Lower lobe of right lung (tissue), 2 donors: ENCODE data around the gene PSMC3. TPM values are rescaled to one million over a fixed set of nuclear protein-coding genes. Genes with fewer than 3 reads are reported as not detected.

ENCODE experiments used
- ATAC-seq, 2 donors: fragments of 200-7000 bp; cut with Tn5 transposase; one replicate each; pipeline ENCODE4 v1.9.1; 2020 to 2022; ENCODE audit warnings: mild to moderate bottlenecking in 2 of 2, moderate library complexity in 2 of 2
- DNase-seq: peaks from one replicate; pipeline ENCODE4 v3.0.0-alpha.2; 2020
- H3K27ac ChIP-seq: fragments of 200-600 bp; one replicate; pipeline ENCODE4 v1.8.0; 2022
- H3K27me3 ChIP-seq: fragments of 200-600 bp; one replicate; pipeline ENCODE4 v1.8.0; 2022; ENCODE audit warnings: low read depth
- H3K36me3 ChIP-seq: fragments of 200-600 bp; one replicate; pipeline ENCODE4 v1.8.0; 2022; ENCODE audit warnings: mild to moderate bottlenecking
- H3K4me1 ChIP-seq: fragments of 200-600 bp; one replicate; pipeline ENCODE4 v1.8.0; 2022
- H3K4me3 ChIP-seq: fragments of 200-600 bp; one replicate; pipeline ENCODE4 v1.8.0; 2022; ENCODE audit warnings: mild to moderate bottlenecking
- H3K9me3 ChIP-seq: fragments of 200-600 bp; one replicate; pipeline ENCODE4 v1.8.0; 2022
- intact Hi-C: fragments of 100-400 bp; cut with DNase I; formaldehyde crosslinking; loops from one replicate; pipeline ENCODE4 v1.11.0; 2022
- total RNA-seq: library from RNA; stranded (reverse); fragmentation: NEBNext Ultra II Directional; extraction: Animal tissue kit (Norgen Biotek cat#: 25700); gene quantifications from one replicate; pipeline ENCODE4 v1.2.1, GENCODE V29; 2021
- TF ChIP-seq, protein P1 (sequence below): fragments of 200-600 bp; IDR thresholded peaks from one replicate; pipeline ENCODE4 v1.8.0; 2022; ENCODE audit warnings: antibody characterized with exemption, mild to moderate bottlenecking
- donor health status: DM: no; HTN: yes; CAD: no; lungs with severe emphysema.

Gene PSMC3
- total RNA-seq, 1 donor from 2014 or later, result 77.1 TPM

DNA sequence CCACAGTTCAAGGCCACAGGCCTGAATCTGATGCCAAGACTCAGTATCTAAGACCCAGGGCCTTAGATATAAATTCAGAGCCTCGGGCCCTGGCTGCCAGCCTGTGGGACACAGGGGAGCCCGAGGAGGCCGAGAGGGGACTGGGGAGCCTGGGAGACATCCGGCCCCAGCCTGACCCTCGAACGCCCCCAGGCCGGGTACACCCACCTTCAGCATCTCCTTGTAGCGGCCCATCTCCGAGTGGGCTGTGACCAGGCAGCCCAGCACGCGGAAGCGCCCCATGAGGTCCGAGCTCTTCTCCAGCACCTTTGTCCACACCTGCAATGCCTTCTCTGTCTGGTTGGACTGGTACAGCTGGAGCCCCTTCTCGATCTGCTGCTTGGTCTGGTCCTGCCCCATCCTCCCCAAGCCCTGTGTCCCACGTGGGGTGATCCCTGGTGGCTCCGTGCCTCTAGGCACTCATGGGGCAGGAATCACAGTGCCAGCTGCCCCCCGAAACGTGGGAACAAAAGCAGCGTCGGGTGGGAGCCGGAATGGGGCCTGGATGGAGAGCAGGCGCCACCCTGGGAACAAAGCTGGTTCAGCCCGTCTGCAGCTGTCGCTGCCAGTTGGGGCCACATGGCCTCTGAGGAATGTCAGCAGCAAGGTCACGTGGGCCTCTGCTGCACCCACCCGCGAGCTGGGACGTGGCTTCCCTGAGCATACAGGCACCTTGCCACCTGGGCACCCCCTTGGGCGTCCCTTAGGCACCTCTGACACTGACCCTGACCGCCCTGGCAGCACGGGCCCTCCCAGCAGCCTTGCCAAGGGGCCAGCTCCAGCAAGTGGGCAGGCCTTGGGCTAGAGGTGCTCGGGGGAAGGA, 22.6 kb upstream of the PSMC3 start, which contains the start of gene RAPSN:
Gene RAPSN (minus strand): TSS at position 571 of the 862 bp plus-strand sequence. CDS start 172 bp downstream, at position 399.
- no peaks in the 10 kb centered on the region for H3K27me3 ChIP-seq
- DNase-seq, result no peak
- intact Hi-C loops, result no loop called here
- H3K9me3 ChIP-seq, result no peaks in the 10 kb centered on the region
- TF ChIP-seq, protein P1, sequence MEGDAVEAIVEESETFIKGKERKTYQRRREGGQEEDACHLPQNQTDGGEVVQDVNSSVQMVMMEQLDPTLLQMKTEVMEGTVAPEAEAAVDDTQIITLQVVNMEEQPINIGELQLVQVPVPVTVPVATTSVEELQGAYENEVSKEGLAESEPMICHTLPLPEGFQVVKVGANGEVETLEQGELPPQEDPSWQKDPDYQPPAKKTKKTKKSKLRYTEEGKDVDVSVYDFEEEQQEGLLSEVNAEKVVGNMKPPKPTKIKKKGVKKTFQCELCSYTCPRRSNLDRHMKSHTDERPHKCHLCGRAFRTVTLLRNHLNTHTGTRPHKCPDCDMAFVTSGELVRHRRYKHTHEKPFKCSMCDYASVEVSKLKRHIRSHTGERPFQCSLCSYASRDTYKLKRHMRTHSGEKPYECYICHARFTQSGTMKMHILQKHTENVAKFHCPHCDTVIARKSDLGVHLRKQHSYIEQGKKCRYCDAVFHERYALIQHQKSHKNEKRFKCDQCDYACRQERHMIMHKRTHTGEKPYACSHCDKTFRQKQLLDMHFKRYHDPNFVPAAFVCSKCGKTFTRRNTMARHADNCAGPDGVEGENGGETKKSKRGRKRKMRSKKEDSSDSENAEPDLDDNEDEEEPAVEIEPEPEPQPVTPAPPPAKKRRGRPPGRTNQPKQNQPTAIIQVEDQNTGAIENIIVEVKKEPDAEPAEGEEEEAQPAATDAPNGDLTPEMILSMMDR, result no peak
- no peak within 1 kb of the TSS for H3K27ac ChIP-seq
- no peak within 1 kb of the TSS for H3K4me3 ChIP-seq
- peak; percentile 13 to 24 for ATAC-seq
- no peaks in the 10 kb centered on the region for H3K36me3 ChIP-seq
- no peaks in the 10 kb centered on the region for H3K4me1 ChIP-seq

DNA sequence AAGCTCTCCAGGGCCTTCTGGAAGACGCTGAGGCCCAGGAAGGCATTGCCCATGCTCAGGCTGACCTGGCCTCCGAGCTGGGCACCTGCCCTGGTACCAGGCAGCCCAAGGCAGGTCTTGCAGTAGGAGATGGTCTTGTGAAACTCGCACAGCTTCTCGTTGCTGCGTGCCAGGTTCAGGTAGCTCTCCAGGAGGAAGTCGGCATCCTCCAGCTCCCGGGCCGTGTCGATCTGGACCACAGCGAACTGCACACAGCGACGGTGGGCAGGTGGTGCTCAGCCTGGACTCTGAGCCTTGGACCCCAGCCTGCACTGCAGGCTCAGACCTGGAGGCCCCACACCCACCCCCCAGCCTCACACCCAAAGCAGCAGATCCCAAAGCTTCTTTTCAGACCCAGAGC, 21.7 kb upstream of the PSMC3 start:
- TF ChIP-seq, protein P1, result no peak
- no peak for DNase-seq
- no peaks in the 10 kb centered on the region for H3K36me3 ChIP-seq
- H3K9me3 ChIP-seq, result no peaks in the 10 kb centered on the region
- H3K27me3 ChIP-seq, result no peaks in the 10 kb centered on the region
- no peak overlapping the region for H3K27ac ChIP-seq
- intact Hi-C loops, result no loop called here
- no peak overlapping the region for H3K4me3 ChIP-seq
- no peaks in the 10 kb centered on the region for H3K4me1 ChIP-seq
- ATAC-seq, result no peak

DNA sequence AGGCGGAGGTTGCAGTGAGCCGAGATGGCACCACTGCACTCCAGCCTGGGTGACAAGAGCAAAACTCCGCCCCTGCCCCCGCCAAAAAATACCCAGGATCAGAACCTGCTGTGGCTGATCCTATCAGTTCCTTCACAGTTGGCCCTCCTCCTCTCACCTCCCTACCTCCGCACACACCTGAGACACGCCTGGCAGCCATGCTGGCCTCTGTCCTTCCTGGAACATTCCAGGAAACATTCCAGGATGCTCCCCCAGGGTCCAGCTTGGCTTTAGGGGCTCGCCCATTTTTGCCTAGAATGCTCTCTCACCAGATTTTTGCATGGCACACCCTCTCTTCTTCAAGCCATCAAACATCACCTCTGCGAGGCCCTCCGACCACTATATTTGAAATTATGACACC, 20.6 kb upstream of the PSMC3 start:
- Histone ChIP-seq H3K27ac (no peak overlapping the region), H3K9me3 (no peaks in the 10 kb centered on the region), H3K4me3 (no peak overlapping the region), H3K36me3 (no peaks in the 10 kb centered on the region), H3K27me3 (no peaks in the 10 kb centered on the region), H3K4me1 (no peaks in the 10 kb centered on the region)
- intact Hi-C loops, result no loop called here
- TF ChIP-seq, protein P1, result no peak
- ATAC-seq (no peak), DNase-seq (no peak)

DNA sequence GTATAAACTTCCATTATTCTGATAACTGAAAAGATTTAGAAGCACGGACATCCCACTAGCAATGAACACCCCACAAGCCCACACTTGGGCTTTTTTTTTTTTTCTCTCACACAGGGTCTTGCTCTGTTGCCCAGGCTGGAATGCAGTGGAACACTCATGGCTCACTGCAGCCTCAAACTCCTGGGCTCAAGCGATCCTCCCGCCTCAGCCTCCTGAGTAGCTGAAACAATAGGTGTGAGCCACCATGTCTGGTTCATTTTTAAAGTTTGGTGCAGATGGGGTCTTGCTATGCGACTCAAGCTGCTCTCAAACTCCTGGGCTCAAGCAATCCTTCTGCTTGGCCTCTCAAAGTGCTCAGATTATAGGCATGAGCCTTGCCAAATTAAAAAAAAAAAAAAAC, 19.6 kb upstream of the PSMC3 start:
- no peaks in the 10 kb centered on the region for H3K4me1 ChIP-seq
- H3K9me3 ChIP-seq, result no peaks in the 10 kb centered on the region
- TF ChIP-seq, protein P1, result no peak
- no peak overlapping the region for H3K4me3 ChIP-seq
- H3K27ac ChIP-seq, result no peak overlapping the region
- H3K27me3 ChIP-seq, result no peaks in the 10 kb centered on the region
- ATAC-seq (no peak), DNase-seq (no peak)
- intact Hi-C loops, result no loop called here
- H3K36me3 ChIP-seq, result no peaks in the 10 kb centered on the region

DNA sequence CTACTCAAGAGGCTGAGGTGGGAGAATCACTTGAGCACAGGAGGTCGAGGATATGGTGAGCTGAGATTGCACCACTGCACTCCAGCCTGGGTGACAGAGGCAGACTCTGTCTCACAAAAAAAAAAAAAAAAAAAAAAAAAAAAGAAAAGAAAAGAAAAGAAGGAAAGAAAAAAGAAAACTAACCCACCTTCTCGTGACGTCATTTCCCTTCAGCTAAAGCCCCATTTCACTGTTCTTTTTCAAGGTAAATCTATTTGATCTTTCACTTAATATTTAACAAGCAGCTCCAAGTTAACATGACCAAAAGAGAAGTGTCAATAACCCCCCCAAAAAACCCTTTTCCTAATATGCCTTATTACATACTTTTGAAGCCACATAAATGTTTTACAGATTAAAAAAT, 17.6 kb upstream of the PSMC3 start:
- H3K9me3 ChIP-seq, result no peaks in the 10 kb centered on the region
- no peak overlapping the region for H3K27ac ChIP-seq
- no peak for ATAC-seq
- H3K27me3 ChIP-seq, result no peaks in the 10 kb centered on the region
- no peaks in the 10 kb centered on the region for H3K4me1 ChIP-seq
- intact Hi-C loops, result no loop called here
- TF ChIP-seq, protein P1, result no peak
- DNase-seq, result no peak
- no peaks in the 10 kb centered on the region for H3K36me3 ChIP-seq
- H3K4me3 ChIP-seq, result no peak overlapping the region
